Lung microvascular endothelial cell (primary cell): Measurements from ENCODE around the gene LRRD1. TPM values are rescaled to one million over a fixed set of nuclear protein-coding genes. Genes with fewer than 3 reads are reported as not detected.

Experiments
- total RNA-seq: library from RNA; depleted of rRNA; stranded (reverse); fragments of >200 nt; gene quantifications from 2 replicates; pipeline ENCODE4 v1.2.1, GENCODE V29; 2014

Gene LRRD1
- total RNA-seq, 1 donor from 2014 or later = under 0.01 TPM

Other genes with a start within 250 kb of the LRRD1 start
- 23.3 and 36.1 TPM in 2 replicates for gene AKAP9, start 238.3 kb downstream of the LRRD1 start, total RNA-seq
- gene CYP51A1, start 44.7 kb downstream of the LRRD1 start, total RNA-seq = 93.7 and 141 TPM in 2 replicates
- gene KRIT1, start 66.8 kb upstream of the LRRD1 start, total RNA-seq = 24.8 and 32.5 TPM in 2 replicates
- 17.7 and 25.2 TPM in 2 replicates for gene ANKIB1, start 66.8 kb upstream of the LRRD1 start, total RNA-seq